K562 (cell line): ENCODE measurements around the gene CSNK1A1. TPM values are rescaled to one million over a fixed set of nuclear protein-coding genes. Genes with fewer than 3 reads are reported as not detected.
A peak's percentile ranks its signal among the peaks of the same experiment; 100 is the strongest.

Experiments used
- ETS2 ChIP-seq: IDR thresholded peaks from 2 replicates; pipeline ENCODE4 v1.6.1; 2016; ENCODE audit warnings: borderline replicate concordance, missing genetic modification characterization, mild to moderate bottlenecking, moderate library complexity, missing compliant biosample characterization; ENCODE audit not compliant: poor library complexity, severe bottlenecking
- HIVEP1 ChIP-seq: fragments of 250-450 bp; sonication (Bioruptor Pico); IDR thresholded peaks from 2 replicates; pipeline ENCODE4 v1.4.0; 2020; ENCODE audit warnings: mild to moderate bottlenecking
- NCOA4 ChIP-seq: fragments of 450-650 bp; IDR thresholded peaks from 2 replicates; pipeline ENCODE4 v1.6.1; 2018; ENCODE audit warnings: mild to moderate bottlenecking; ENCODE audit not compliant: partially characterized antibody
- POLR2G ChIP-seq: fragments of 200-400 bp; formaldehyde crosslinking; IDR thresholded peaks from 2 replicates; pipeline ENCODE4 v1.6.1; 2017; ENCODE audit warnings: low read depth, mild to moderate bottlenecking, antibody characterized with exemption, low read length, moderate library complexity
- SIN3A ChIP-seq, 2 experiments: fragments of 150-350 bp in 1 of 2; IDR thresholded peaks; 2 replicates each; pipeline ENCODE4 v1.6.1; 2011 to 2016; ENCODE audit warnings: borderline replicate concordance in 2 of 2, low read depth in 2 of 2, low read length in 2 of 2, mild to moderate bottlenecking in 2 of 2, moderate library complexity in 2 of 2; ENCODE audit not compliant: control insufficient read depth in 1 of 2
- ZKSCAN1 ChIP-seq: fragments of 150-350 bp; IDR thresholded peaks from 2 replicates; pipeline ENCODE4 v1.6.1; 2016; ENCODE audit warnings: low read depth, low read length
- ZNF324 ChIP-seq: fragments of 250-450 bp; sonication (Bioruptor Pico); IDR thresholded peaks from 2 replicates; pipeline ENCODE4 v1.4.0; 2020; ENCODE audit warnings: mild to moderate bottlenecking
- polyA plus RNA-seq, 8 experiments: library from polyadenylated mRNA; depleted of rRNA in 4 of 8; stranded (reverse) in 5 of 8; unstranded in 3 of 8; fragments of >200 nt; fragmentation: Nextera tagmentation in 2 of 8; fragmentation: Illumina TruSeq in 1 of 8; extraction: Ambion mirVana in 2 of 8; extraction: Trizol in 1 of 8; gene quantifications; 2 replicates each; pipeline versions ENCODE4 v1.2.1 to v1.2.3, GENCODE V29; 2011 to 2014; ENCODE audit warnings: inconsistent platforms in 1 of 8, missing spikeins in 1 of 8
- total RNA-seq, 7 experiments: library from RNA; depleted of rRNA in 6 of 7; stranded (reverse); fragments of >200 nt in 6 of 7; fragmentation: Illumina TruSeq in 2 of 7; extraction: Trizol in 2 of 7; gene quantifications; 2 replicates each; pipeline versions ENCODE4 v1.2.1 to v1.2.3, GENCODE V29; 2011 to 2021; ENCODE audit warnings: low replicate concordance in 1 of 7
- TF ChIP-seq, protein P1 (sequence below): fragments of 200-800 bp; sonication (Bioruptor generic); IDR thresholded peaks from 2 replicates; pipeline ENCODE4 v1.6.1; 2016; ENCODE audit warnings: missing genetic modification characterization, missing compliant biosample characterization
- TF ChIP-seq, protein P2 (sequence below), 2 experiments: fragments of 450-650 bp in 1 of 2; sonication (generic) in 1 of 2; formaldehyde crosslinking in 1 of 2; IDR thresholded peaks; 2 replicates each; pipeline versions ENCODE4 v1.7.1 to v1.9.0; 2016 to 2022; ENCODE audit warnings: inconsistent platforms in 1 of 2, mild to moderate bottlenecking in 1 of 2, missing genetic modification reagents in 1 of 2
- TF ChIP-seq, protein P3 (sequence below): fragments of 250-450 bp; sonication (Bioruptor Pico); IDR thresholded peaks from 2 replicates; pipeline ENCODE4 v1.8.0; 2022; ENCODE audit warnings: moderate library complexity, mild to moderate bottlenecking, inconsistent platforms

Gene CSNK1A1
- total and polyA plus RNA-seq, 9 of the 15 experiments (the other 6 are each of a cell fraction or from before 2014, with no cell fraction given), result 49.1 to 196 (median 154) TPM

DNA sequence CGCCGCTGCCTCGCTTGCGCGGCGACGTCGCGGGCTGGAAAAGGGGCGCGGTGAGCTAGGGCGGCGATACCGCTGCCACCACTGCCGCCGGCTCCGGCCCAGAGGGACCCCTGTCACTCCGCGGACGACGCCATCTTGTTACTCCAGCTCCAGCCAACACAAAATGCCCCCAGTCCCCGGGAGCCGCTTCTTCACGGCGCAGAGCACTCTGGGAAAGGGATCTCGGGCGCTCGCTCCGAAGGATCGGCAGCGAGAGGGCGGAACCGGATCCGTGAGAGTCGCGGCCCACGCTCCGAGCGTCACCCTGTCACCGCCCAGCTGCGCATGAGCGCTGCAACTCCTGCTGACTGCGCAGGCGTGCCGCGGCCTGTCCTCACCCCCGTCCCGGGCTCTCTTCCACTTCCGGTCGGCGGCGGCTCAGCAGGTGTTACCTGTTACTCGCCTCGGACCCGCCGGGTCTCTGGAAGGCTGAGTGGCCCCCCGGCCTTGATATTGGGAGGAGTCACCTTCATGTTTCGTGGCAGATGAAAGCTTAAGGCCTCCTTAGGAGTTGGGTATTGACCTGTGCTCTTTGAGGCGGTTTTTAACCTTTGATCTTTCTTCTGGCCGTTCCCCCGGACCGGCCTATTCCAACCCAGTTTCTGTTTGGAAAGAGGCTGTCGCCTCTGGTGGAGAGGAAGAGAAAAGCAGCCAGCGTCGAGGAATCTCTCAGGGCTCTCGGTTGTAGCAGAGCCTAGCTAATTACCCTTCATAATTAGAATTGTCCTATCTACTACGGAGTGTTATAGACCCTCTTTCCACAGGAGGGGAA lies at the start of gene CSNK1A1 (continued):
- TF ChIP-seq ETS2 (tag) (no peak), POLR2G (peak; percentile 99), HIVEP1 (CRISPR knock-in tag) (0 out of 2 replicates have a peak, but pooled peaks have one; percentile 2), SIN3A (IDR thresholded peaks at IDR 0.05; ENCODE audit: borderline replicate concordance in 2 of 2, control insufficient read depth in 1 of 2, low read depth in 2 of 2, low read length in 2 of 2) (peak; percentile 38 to 59; a peak in 2 of 4 replicates), ZKSCAN1 (0 out of 2 replicates have a peak, but pooled peaks have one; percentile 19), NCOA4 (no peak), ZNF324 (no peak)
- TF ChIP-seq, protein P1, sequence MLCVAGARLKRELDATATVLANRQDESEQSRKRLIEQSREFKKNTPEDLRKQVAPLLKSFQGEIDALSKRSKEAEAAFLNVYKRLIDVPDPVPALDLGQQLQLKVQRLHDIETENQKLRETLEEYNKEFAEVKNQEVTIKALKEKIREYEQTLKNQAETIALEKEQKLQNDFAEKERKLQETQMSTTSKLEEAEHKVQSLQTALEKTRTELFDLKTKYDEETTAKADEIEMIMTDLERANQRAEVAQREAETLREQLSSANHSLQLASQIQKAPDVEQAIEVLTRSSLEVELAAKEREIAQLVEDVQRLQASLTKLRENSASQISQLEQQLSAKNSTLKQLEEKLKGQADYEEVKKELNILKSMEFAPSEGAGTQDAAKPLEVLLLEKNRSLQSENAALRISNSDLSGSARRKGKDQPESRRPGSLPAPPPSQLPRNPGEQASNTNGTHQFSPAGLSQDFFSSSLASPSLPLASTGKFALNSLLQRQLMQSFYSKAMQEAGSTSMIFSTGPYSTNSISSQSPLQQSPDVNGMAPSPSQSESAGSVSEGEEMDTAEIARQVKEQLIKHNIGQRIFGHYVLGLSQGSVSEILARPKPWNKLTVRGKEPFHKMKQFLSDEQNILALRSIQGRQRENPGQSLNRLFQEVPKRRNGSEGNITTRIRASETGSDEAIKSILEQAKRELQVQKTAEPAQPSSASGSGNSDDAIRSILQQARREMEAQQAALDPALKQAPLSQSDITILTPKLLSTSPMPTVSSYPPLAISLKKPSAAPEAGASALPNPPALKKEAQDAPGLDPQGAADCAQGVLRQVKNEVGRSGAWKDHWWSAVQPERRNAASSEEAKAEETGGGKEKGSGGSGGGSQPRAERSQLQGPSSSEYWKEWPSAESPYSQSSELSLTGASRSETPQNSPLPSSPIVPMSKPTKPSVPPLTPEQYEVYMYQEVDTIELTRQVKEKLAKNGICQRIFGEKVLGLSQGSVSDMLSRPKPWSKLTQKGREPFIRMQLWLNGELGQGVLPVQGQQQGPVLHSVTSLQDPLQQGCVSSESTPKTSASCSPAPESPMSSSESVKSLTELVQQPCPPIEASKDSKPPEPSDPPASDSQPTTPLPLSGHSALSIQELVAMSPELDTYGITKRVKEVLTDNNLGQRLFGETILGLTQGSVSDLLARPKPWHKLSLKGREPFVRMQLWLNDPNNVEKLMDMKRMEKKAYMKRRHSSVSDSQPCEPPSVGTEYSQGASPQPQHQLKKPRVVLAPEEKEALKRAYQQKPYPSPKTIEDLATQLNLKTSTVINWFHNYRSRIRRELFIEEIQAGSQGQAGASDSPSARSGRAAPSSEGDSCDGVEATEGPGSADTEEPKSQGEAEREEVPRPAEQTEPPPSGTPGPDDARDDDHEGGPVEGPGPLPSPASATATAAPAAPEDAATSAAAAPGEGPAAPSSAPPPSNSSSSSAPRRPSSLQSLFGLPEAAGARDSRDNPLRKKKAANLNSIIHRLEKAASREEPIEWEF (CRISPR knock-in tag), result no peak
- TF ChIP-seq, protein P2, sequence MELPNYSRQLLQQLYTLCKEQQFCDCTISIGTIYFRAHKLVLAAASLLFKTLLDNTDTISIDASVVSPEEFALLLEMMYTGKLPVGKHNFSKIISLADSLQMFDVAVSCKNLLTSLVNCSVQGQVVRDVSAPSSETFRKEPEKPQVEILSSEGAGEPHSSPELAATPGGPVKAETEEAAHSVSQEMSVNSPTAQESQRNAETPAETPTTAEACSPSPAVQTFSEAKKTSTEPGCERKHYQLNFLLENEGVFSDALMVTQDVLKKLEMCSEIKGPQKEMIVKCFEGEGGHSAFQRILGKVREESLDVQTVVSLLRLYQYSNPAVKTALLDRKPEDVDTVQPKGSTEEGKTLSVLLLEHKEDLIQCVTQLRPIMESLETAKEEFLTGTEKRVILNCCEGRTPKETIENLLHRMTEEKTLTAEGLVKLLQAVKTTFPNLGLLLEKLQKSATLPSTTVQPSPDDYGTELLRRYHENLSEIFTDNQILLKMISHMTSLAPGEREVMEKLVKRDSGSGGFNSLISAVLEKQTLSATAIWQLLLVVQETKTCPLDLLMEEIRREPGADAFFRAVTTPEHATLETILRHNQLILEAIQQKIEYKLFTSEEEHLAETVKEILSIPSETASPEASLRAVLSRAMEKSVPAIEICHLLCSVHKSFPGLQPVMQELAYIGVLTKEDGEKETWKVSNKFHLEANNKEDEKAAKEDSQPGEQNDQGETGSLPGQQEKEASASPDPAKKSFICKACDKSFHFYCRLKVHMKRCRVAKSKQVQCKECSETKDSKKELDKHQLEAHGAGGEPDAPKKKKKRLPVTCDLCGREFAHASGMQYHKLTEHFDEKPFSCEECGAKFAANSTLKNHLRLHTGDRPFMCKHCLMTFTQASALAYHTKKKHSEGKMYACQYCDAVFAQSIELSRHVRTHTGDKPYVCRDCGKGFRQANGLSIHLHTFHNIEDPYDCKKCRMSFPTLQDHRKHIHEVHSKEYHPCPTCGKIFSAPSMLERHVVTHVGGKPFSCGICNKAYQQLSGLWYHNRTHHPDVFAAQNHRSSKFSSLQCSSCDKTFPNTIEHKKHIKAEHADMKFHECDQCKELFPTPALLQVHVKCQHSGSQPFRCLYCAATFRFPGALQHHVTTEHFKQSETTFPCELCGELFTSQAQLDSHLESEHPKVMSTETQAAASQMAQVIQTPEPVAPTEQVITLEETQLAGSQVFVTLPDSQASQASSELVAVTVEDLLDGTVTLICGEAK (IDR thresholded peaks at IDR 0.05), result peak; percentile 92
- TF ChIP-seq, protein P2 (CRISPR knock-in tag; IDR thresholded peaks at IDR 0.05), result no peak
- TF ChIP-seq, protein P3, sequence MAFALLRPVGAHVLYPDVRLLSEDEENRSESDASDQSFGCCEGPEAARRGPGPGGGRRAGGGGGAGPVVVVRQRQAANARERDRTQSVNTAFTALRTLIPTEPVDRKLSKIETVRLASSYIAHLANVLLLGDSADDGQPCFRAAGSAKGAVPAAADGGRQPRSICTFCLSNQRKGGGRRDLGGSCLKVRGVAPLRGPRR, result no peak
